ENCODE results near the gene ZNF845.
"Not testable (repeated sequence)": the region's sequence is repeated elsewhere in the genome, so short reads cannot be mapped to it uniquely, and the experiment has no call there.

Gene ZNF845

GRCh38 chr19:53394974-53395839 lies 61.7 kb downstream of the ZNF845 start, which contains the start of gene ZNF765:
Gene ZNF765 (plus strand): TSS chr19:53395149. CDS start chr19:53398016, 2,867 bp downstream.
- peak within 1 kb of the TSS; percentile 87 for H3K9ac ChIP-seq (ENCODE audit: low read depth, low read length)
- H3K36me3 ChIP-seq (ENCODE audit: insufficient read depth, low read length) = no peaks in the 10 kb centered on the region
- no peaks in the 10 kb centered on the region for H3K4me1 ChIP-seq (ENCODE audit: insufficient read depth, low read length)
- no peaks in the 10 kb centered on the region for H3K9me3 ChIP-seq (ENCODE audit: control insufficient read depth, insufficient read depth, low read length)

GRCh38 chr19:53395840-53396524 lies 62.4 kb downstream of the ZNF845 start:
- peak overlapping the region; percentile 87 for H3K9ac ChIP-seq (ENCODE audit: low read depth, low read length)
- H3K4me1 ChIP-seq (ENCODE audit: insufficient read depth, low read length); H3K9me3 ChIP-seq (ENCODE audit: control insufficient read depth, insufficient read depth, low read length): not testable (repeated sequence)

GRCh38 chr19:53396525-53396868 lies 62.9 kb downstream of the ZNF845 start:
- Histone ChIP-seq H3K9me3 (ENCODE audit: control insufficient read depth, insufficient read depth, low read length) (no peaks in the 10 kb centered on the region), H3K9ac (ENCODE audit: low read depth, low read length) (peak overlapping the region; percentile 13; the same call in 1 of the 2 replicates), H3K36me3 (ENCODE audit: insufficient read depth, low read length) (no peaks in the 10 kb centered on the region)

More at GRCh38 chr19:53395840-53396524, 62.4 kb downstream of the ZNF845 start:
- not testable (repeated sequence) for H3K36me3 ChIP-seq (ENCODE audit: insufficient read depth, low read length)

GRCh38 chr19:53397918-53398317 lies 64.4 kb downstream of the ZNF845 start:
- H3K9me3 ChIP-seq (ENCODE audit: control insufficient read depth, insufficient read depth, low read length); H3K4me1 ChIP-seq (ENCODE audit: insufficient read depth, low read length); H3K36me3 ChIP-seq (ENCODE audit: insufficient read depth, low read length); H3K9ac ChIP-seq (ENCODE audit: low read depth, low read length): not testable (repeated sequence)

More at GRCh38 chr19:53396525-53396868, 62.9 kb downstream of the ZNF845 start:
- H3K4me1 ChIP-seq (ENCODE audit: insufficient read depth, low read length) = no peaks in the 10 kb centered on the region
